Measurements from ENCODE around the gene FMNL2.

FMNL2 gene

GRCh38 chr2:152548111-152548875, 213.3 kb downstream of the FMNL2 start:
- Histone ChIP-seq H3K36me3 (ENCODE audit: control insufficient read depth in 2 of 2, insufficient read depth in 2 of 2, low read length in 2 of 2) (no peaks in the 10 kb centered on the region), H3K4me3 (ENCODE audit: low read length in 2 of 2) (no peak overlapping the region), H3K9me3 (ENCODE audit: control insufficient read depth in 2 of 2, low read length in 2 of 2) (no peaks in the 10 kb centered on the region), H3K9ac (ENCODE audit: low read depth in 1 of 2, low read length in 2 of 2) (no peak overlapping the region), H3K27me3 (ENCODE audit: control insufficient read depth in 2 of 2, insufficient read depth in 2 of 2, low read length in 2 of 2) (no peaks in the 10 kb centered on the region), H3K4me1 (ENCODE audit: control insufficient read depth in 2 of 2, insufficient read depth in 2 of 2, low read length in 2 of 2) (peaks cover 0 to 3% of the 10 kb centered on the region in 2 donors), H3K27ac (ENCODE audit: low read depth in 2 of 2, low read length in 2 of 2) (no peak overlapping the region)

GRCh38 chr2:152548996-152549395, 214.0 kb downstream of the FMNL2 start:
- no peak overlapping the region for H3K4me3 ChIP-seq (ENCODE audit: low read length in 2 of 2)
- H3K36me3 ChIP-seq (ENCODE audit: control insufficient read depth in 2 of 2, insufficient read depth in 2 of 2, low read length in 2 of 2), result no peaks in the 10 kb centered on the region
- no peak overlapping the region for H3K27ac ChIP-seq (ENCODE audit: low read depth in 2 of 2, low read length in 2 of 2)
- H3K9me3 ChIP-seq (ENCODE audit: control insufficient read depth in 2 of 2, low read length in 2 of 2), result no peaks in the 10 kb centered on the region
- H3K9ac ChIP-seq (ENCODE audit: low read depth in 1 of 2, low read length in 2 of 2), result no peak overlapping the region
- no peaks in the 10 kb centered on the region for H3K27me3 ChIP-seq (ENCODE audit: control insufficient read depth in 2 of 2, insufficient read depth in 2 of 2, low read length in 2 of 2)
- peaks cover 0 to 3% of the 10 kb centered on the region in 2 donors for H3K4me1 ChIP-seq (ENCODE audit: control insufficient read depth in 2 of 2, insufficient read depth in 2 of 2, low read length in 2 of 2)

- Histone ChIP-seq H3K27ac (ENCODE audit: low read depth in 2 of 2, low read length in 2 of 2) (no peak overlapping the region), H3K27me3 (ENCODE audit: control insufficient read depth in 2 of 2, insufficient read depth in 2 of 2, low read length in 2 of 2) (no peaks in the 10 kb centered on the region), H3K4me1 (ENCODE audit: control insufficient read depth in 2 of 2, insufficient read depth in 2 of 2, low read length in 2 of 2) (peaks cover 0 to 3% of the 10 kb centered on the region in 2 donors), H3K36me3 (ENCODE audit: control insufficient read depth in 2 of 2, insufficient read depth in 2 of 2, low read length in 2 of 2) (no peaks in the 10 kb centered on the region), H3K9ac (ENCODE audit: low read depth in 1 of 2, low read length in 2 of 2) (no peak overlapping the region), H3K4me3 (ENCODE audit: low read length in 2 of 2) (no peak overlapping the region), H3K9me3 (ENCODE audit: control insufficient read depth in 2 of 2, low read length in 2 of 2) (no peaks in the 10 kb centered on the region)
Observed at GRCh38 chr2:152549423-152549822, 214.4 kb downstream of the FMNL2 start.

- H3K27ac ChIP-seq (ENCODE audit: low read depth in 2 of 2, low read length in 2 of 2), result no peak overlapping the region
Observed at GRCh38 chr2:152550386-152550785, 215.4 kb downstream of the FMNL2 start.

GRCh38 chr2:152552888-152553287, 217.9 kb downstream of the FMNL2 start:
- H3K9ac ChIP-seq (ENCODE audit: low read depth in 1 of 2, low read length in 2 of 2), result no peak overlapping the region
- no peaks in the 10 kb centered on the region for H3K27me3 ChIP-seq (ENCODE audit: control insufficient read depth in 2 of 2, insufficient read depth in 2 of 2, low read length in 2 of 2)
- H3K4me3 ChIP-seq (ENCODE audit: low read length in 2 of 2), result no peak overlapping the region
- no peaks in the 10 kb centered on the region for H3K4me1 ChIP-seq (ENCODE audit: control insufficient read depth in 2 of 2, insufficient read depth in 2 of 2, low read length in 2 of 2)
- no peaks in the 10 kb centered on the region for H3K36me3 ChIP-seq (ENCODE audit: control insufficient read depth in 2 of 2, insufficient read depth in 2 of 2, low read length in 2 of 2)
- H3K9me3 ChIP-seq (ENCODE audit: control insufficient read depth in 2 of 2, low read length in 2 of 2), result no peaks in the 10 kb centered on the region
- no peak overlapping the region for H3K27ac ChIP-seq (ENCODE audit: low read depth in 2 of 2, low read length in 2 of 2)

More at GRCh38 chr2:152550386-152550785, 215.4 kb downstream of the FMNL2 start:
- Histone ChIP-seq H3K27me3 (ENCODE audit: control insufficient read depth in 2 of 2, insufficient read depth in 2 of 2, low read length in 2 of 2) (no peaks in the 10 kb centered on the region), H3K9me3 (ENCODE audit: control insufficient read depth in 2 of 2, low read length in 2 of 2) (no peaks in the 10 kb centered on the region), H3K4me1 (ENCODE audit: control insufficient read depth in 2 of 2, insufficient read depth in 2 of 2, low read length in 2 of 2) (peaks cover 0 to 3% of the 10 kb centered on the region in 2 donors), H3K4me3 (ENCODE audit: low read length in 2 of 2) (no peak overlapping the region), H3K36me3 (ENCODE audit: control insufficient read depth in 2 of 2, insufficient read depth in 2 of 2, low read length in 2 of 2) (no peaks in the 10 kb centered on the region), H3K9ac (ENCODE audit: low read depth in 1 of 2, low read length in 2 of 2) (no peak overlapping the region)

- H3K9me3 ChIP-seq (ENCODE audit: control insufficient read depth in 2 of 2, low read length in 2 of 2), result no peaks in the 10 kb centered on the region
- H3K9ac ChIP-seq (ENCODE audit: low read depth in 1 of 2, low read length in 2 of 2), result no peak overlapping the region
- H3K27ac ChIP-seq (ENCODE audit: low read depth in 2 of 2, low read length in 2 of 2), result no peak overlapping the region
- H3K27me3 ChIP-seq (ENCODE audit: control insufficient read depth in 2 of 2, insufficient read depth in 2 of 2, low read length in 2 of 2), result no peaks in the 10 kb centered on the region
- no peaks in the 10 kb centered on the region for H3K4me1 ChIP-seq (ENCODE audit: control insufficient read depth in 2 of 2, insufficient read depth in 2 of 2, low read length in 2 of 2)
- H3K4me3 ChIP-seq (ENCODE audit: low read length in 2 of 2), result no peak overlapping the region
- no peaks in the 10 kb centered on the region for H3K36me3 ChIP-seq (ENCODE audit: control insufficient read depth in 2 of 2, insufficient read depth in 2 of 2, low read length in 2 of 2)
Observed at GRCh38 chr2:152553518-152553917, 218.5 kb downstream of the FMNL2 start.

- H3K27ac ChIP-seq (ENCODE audit: low read depth in 2 of 2, low read length in 2 of 2), result no peak overlapping the region
- no peaks in the 10 kb centered on the region for H3K4me1 ChIP-seq (ENCODE audit: control insufficient read depth in 2 of 2, insufficient read depth in 2 of 2, low read length in 2 of 2)
- no peaks in the 10 kb centered on the region for H3K36me3 ChIP-seq (ENCODE audit: control insufficient read depth in 2 of 2, insufficient read depth in 2 of 2, low read length in 2 of 2)
- H3K4me3 ChIP-seq (ENCODE audit: low read length in 2 of 2), result no peak overlapping the region
- H3K27me3 ChIP-seq (ENCODE audit: control insufficient read depth in 2 of 2, insufficient read depth in 2 of 2, low read length in 2 of 2), result no peaks in the 10 kb centered on the region
- H3K9me3 ChIP-seq (ENCODE audit: control insufficient read depth in 2 of 2, low read length in 2 of 2), result no peaks in the 10 kb centered on the region
- H3K9ac ChIP-seq (ENCODE audit: low read depth in 1 of 2, low read length in 2 of 2), result no peak overlapping the region
Observed at GRCh38 chr2:152555048-152555447, 220.1 kb downstream of the FMNL2 start.

- H3K9me3 ChIP-seq (ENCODE audit: control insufficient read depth in 2 of 2, low read length in 2 of 2), result no peaks in the 10 kb centered on the region
- no peak overlapping the region for H3K4me3 ChIP-seq (ENCODE audit: low read length in 2 of 2)
- H3K9ac ChIP-seq (ENCODE audit: low read depth in 1 of 2, low read length in 2 of 2), result no peak overlapping the region
- H3K4me1 ChIP-seq (ENCODE audit: control insufficient read depth in 2 of 2, insufficient read depth in 2 of 2, low read length in 2 of 2), result no peaks in the 10 kb centered on the region
- H3K27ac ChIP-seq (ENCODE audit: low read depth in 2 of 2, low read length in 2 of 2), result no peak overlapping the region
- no peaks in the 10 kb centered on the region for H3K27me3 ChIP-seq (ENCODE audit: control insufficient read depth in 2 of 2, insufficient read depth in 2 of 2, low read length in 2 of 2)
- no peaks in the 10 kb centered on the region for H3K36me3 ChIP-seq (ENCODE audit: control insufficient read depth in 2 of 2, insufficient read depth in 2 of 2, low read length in 2 of 2)
Observed at GRCh38 chr2:152556506-152556905, 221.5 kb downstream of the FMNL2 start.

GRCh38 chr2:152557273-152557888, 222.4 kb downstream of the FMNL2 start:
- Histone ChIP-seq H3K4me1 (ENCODE audit: control insufficient read depth in 2 of 2, insufficient read depth in 2 of 2, low read length in 2 of 2) (no peaks in the 10 kb centered on the region), H3K4me3 (ENCODE audit: low read length in 2 of 2) (no peak overlapping the region), H3K9me3 (ENCODE audit: control insufficient read depth in 2 of 2, low read length in 2 of 2) (no peaks in the 10 kb centered on the region), H3K27ac (ENCODE audit: low read depth in 2 of 2, low read length in 2 of 2) (no peak overlapping the region), H3K9ac (ENCODE audit: low read depth in 1 of 2, low read length in 2 of 2) (no peak overlapping the region), H3K27me3 (ENCODE audit: control insufficient read depth in 2 of 2, insufficient read depth in 2 of 2, low read length in 2 of 2) (no peaks in the 10 kb centered on the region), H3K36me3 (ENCODE audit: control insufficient read depth in 2 of 2, insufficient read depth in 2 of 2, low read length in 2 of 2) (no peaks in the 10 kb centered on the region)

- Histone ChIP-seq H3K27ac (ENCODE audit: low read depth in 2 of 2, low read length in 2 of 2) (no peak overlapping the region), H3K9me3 (ENCODE audit: control insufficient read depth in 2 of 2, low read length in 2 of 2) (no peaks in the 10 kb centered on the region), H3K36me3 (ENCODE audit: control insufficient read depth in 2 of 2, insufficient read depth in 2 of 2, low read length in 2 of 2) (no peaks in the 10 kb centered on the region), H3K27me3 (ENCODE audit: control insufficient read depth in 2 of 2, insufficient read depth in 2 of 2, low read length in 2 of 2) (no peaks in the 10 kb centered on the region), H3K4me1 (ENCODE audit: control insufficient read depth in 2 of 2, insufficient read depth in 2 of 2, low read length in 2 of 2) (no peaks in the 10 kb centered on the region), H3K9ac (ENCODE audit: low read depth in 1 of 2, low read length in 2 of 2) (no peak overlapping the region), H3K4me3 (ENCODE audit: low read length in 2 of 2) (no peak overlapping the region)
Observed at GRCh38 chr2:152558158-152558984, 223.4 kb downstream of the FMNL2 start.
